ENCODE results near the gene CEP170.

The CEP170 gene

DNA sequence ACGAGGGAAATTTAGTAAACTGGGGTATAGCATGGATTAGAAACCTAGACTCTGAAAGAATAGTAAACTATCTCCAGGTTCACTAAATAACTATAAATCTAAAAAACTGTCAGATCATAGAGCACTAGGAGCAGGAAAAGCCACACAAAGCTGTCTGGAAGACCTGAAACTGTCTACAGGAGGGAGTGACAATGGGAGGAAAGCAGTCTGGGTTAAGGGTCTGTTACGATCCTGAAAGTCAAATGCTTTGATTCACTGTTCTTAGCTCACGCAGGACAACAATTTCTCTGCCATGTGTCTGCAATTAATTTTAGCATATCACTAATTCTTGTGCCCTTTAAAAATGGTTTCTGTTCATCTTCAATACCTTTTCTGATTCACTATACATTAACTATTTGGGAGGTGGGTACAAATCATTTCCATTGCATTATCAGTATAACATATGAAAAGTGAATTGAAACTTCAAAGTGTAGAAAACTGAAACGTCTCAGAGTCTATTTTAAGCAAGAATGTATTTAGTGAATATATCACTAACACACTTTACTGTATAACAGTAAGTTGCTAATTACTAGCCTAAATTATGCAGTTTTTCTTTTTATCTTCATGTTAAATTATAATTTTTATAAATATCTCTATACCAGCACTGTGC is 18.4 kb downstream of the CEP170 start:
- Histone ChIP-seq H3K4me3 (ENCODE audit: low read depth in 1 of 2, low read length in 1 of 2) (no peak overlapping the region), H3K36me3 (no peaks in the 10 kb centered on the region), H3K4me1 (ENCODE audit: control insufficient read depth in 1 of 2, insufficient read depth in 1 of 2, low read depth in 1 of 2, low read length in 1 of 2) (no peaks in the 10 kb centered on the region), H3K27ac (peak overlapping the region; percentile 30), H3K9me3 (no peaks in the 10 kb centered on the region), H3K27me3 (no peaks in the 10 kb centered on the region)
- TF ChIP-seq, protein P1, sequence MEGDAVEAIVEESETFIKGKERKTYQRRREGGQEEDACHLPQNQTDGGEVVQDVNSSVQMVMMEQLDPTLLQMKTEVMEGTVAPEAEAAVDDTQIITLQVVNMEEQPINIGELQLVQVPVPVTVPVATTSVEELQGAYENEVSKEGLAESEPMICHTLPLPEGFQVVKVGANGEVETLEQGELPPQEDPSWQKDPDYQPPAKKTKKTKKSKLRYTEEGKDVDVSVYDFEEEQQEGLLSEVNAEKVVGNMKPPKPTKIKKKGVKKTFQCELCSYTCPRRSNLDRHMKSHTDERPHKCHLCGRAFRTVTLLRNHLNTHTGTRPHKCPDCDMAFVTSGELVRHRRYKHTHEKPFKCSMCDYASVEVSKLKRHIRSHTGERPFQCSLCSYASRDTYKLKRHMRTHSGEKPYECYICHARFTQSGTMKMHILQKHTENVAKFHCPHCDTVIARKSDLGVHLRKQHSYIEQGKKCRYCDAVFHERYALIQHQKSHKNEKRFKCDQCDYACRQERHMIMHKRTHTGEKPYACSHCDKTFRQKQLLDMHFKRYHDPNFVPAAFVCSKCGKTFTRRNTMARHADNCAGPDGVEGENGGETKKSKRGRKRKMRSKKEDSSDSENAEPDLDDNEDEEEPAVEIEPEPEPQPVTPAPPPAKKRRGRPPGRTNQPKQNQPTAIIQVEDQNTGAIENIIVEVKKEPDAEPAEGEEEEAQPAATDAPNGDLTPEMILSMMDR (IDR thresholded peaks at IDR 0.05): no peak

DNA sequence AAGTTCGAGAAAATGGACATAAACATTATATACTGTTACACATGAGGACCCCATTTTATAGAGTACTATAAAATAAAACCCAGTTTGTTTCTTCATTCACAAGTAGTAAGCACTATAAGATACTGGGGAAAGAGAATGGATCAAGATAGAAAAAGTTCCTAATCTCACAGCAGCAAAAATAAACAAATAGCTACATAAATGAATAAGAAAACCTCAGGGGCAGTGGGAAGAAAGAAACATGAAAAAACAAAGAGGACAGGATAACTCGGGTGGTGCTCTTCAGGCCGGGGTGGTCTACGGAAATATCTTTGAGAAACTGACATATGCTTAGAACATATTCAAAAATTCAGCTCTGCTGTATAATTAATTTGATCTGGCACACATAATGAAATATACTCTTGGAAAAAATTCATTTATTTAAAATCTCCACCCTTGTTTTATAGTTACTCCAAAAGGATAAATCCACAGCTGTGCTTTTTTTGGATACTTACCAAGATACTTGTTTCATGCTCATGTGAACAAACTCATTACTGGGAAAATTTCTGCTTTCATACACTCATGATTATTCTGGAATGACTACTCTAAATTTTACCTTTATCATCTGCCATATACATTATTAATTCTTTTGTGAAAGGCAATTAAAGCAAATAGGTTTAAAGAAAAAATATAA is 20.0 kb downstream of the CEP170 start:
- TF ChIP-seq, protein P1 (IDR thresholded peaks at IDR 0.05): no peak
- Histone ChIP-seq H3K27ac (no peak overlapping the region), H3K4me1 (ENCODE audit: control insufficient read depth in 1 of 2, insufficient read depth in 1 of 2, low read depth in 1 of 2, low read length in 1 of 2) (no peaks in the 10 kb centered on the region)

GRCh38 chr1:243233908-243234307 is 21.2 kb downstream of the CEP170 start:
- Histone ChIP-seq H3K27me3 (no peaks in the 10 kb centered on the region), H3K27ac (no peak overlapping the region), H3K4me3 (ENCODE audit: low read depth in 1 of 2, low read length in 1 of 2) (no peak overlapping the region), H3K4me1 (ENCODE audit: control insufficient read depth in 1 of 2, insufficient read depth in 1 of 2, low read depth in 1 of 2, low read length in 1 of 2) (no peaks in the 10 kb centered on the region), H3K9me3 (no peaks in the 10 kb centered on the region), H3K36me3 (no peaks in the 10 kb centered on the region)
- TF ChIP-seq, protein P1 (IDR thresholded peaks at IDR 0.05): no peak

More for the DNA sequence above, 20.0 kb downstream of the CEP170 start:
- H3K4me3 ChIP-seq (ENCODE audit: low read depth in 1 of 2, low read length in 1 of 2): no peak overlapping the region
- no peaks in the 10 kb centered on the region for H3K36me3 ChIP-seq
- no peaks in the 10 kb centered on the region for H3K27me3 ChIP-seq
- no peaks in the 10 kb centered on the region for H3K9me3 ChIP-seq

DNA sequence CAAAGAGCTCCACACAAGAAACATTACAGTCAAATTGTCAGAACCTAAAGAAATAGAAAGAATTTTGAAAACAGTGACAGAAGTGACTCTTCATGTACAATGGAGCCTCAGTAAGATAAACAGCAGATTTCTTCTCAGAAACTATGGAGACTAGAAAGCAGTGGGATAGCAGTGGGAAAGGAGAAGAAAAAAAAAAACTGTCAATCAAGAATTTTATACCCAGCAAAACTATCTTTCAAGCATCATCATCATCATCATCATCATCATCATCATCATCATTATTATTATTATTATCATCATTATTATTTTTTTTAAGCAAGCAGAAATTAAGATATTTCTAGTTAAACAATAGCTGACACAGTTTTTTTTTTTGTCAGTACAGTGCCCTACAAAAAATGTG is 24.2 kb downstream of the CEP170 start:
- TF ChIP-seq, protein P1 (IDR thresholded peaks at IDR 0.05): no peak
- no peaks in the 10 kb centered on the region for H3K27me3 ChIP-seq
- no peak overlapping the region for H3K4me3 ChIP-seq (ENCODE audit: low read depth in 1 of 2, low read length in 1 of 2)
- no peaks in the 10 kb centered on the region for H3K4me1 ChIP-seq (ENCODE audit: control insufficient read depth in 1 of 2, insufficient read depth in 1 of 2, low read depth in 1 of 2, low read length in 1 of 2)
- H3K27ac ChIP-seq: no peak overlapping the region
- no peaks in the 10 kb centered on the region for H3K36me3 ChIP-seq
- H3K9me3 ChIP-seq: no peaks in the 10 kb centered on the region

GRCh38 chr1:243229526-243229925 is 25.6 kb downstream of the CEP170 start:
- TF ChIP-seq, protein P1 (IDR thresholded peaks at IDR 0.05): no peak
- no peaks in the 10 kb centered on the region for H3K4me1 ChIP-seq (ENCODE audit: control insufficient read depth in 1 of 2, insufficient read depth in 1 of 2, low read depth in 1 of 2, low read length in 1 of 2)
- no peaks in the 10 kb centered on the region for H3K27me3 ChIP-seq
- H3K36me3 ChIP-seq: no peaks in the 10 kb centered on the region
- no peaks in the 10 kb centered on the region for H3K9me3 ChIP-seq
- H3K4me3 ChIP-seq (ENCODE audit: low read depth in 1 of 2, low read length in 1 of 2): no peak overlapping the region
- H3K27ac ChIP-seq: no peak overlapping the region
